CD4-positive, alpha-beta T cell treated with Interleukin-15 for 4 hours (primary cell): Measurements from ENCODE around the gene LMCD1.

Experiments
- DNase-seq: peaks from one replicate; pipeline ENCODE4 v3.0.0-alpha.2; 2020; ENCODE audit warnings: low spot score

Gene LMCD1

DNA sequence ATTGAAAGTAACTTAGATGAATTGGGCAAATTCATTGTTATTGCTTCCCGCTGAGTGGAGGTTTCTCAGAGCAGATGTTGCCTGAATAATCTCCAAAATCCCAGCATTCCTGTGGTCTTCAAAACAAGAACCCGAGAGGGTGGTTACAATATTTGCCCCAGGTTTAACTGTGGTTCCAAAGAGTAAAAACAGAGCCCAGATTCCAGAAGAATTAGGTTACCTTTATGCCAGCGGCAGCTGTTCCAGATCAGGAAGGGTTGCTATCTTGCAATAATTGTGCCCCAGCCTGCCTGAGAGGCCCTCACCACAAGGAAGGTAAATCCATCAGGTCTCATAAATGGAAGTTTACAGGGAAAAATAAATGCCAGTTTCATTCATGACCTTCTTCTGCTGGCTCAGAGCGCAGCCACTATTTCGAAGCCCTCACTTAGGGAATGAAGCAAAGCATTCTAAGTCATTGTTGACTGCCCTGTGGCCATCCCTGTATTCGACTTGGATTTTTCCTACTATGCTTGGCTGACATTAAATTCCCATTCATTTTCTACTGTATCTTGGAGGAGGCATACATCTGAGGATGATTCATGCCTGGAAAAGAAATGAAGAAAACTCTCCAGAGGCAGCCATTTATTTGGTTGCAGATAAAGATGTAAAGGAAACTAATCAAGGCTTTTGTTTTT, 88.4 kb downstream of the LMCD1 start:
- no peak for DNase-seq

GRCh38 chr3:8593021-8593827, 91.6 kb downstream of the LMCD1 start:
- no peak for DNase-seq

GRCh38 chr3:8595252-8595651, 93.6 kb downstream of the LMCD1 start:
- no peak for DNase-seq

DNA sequence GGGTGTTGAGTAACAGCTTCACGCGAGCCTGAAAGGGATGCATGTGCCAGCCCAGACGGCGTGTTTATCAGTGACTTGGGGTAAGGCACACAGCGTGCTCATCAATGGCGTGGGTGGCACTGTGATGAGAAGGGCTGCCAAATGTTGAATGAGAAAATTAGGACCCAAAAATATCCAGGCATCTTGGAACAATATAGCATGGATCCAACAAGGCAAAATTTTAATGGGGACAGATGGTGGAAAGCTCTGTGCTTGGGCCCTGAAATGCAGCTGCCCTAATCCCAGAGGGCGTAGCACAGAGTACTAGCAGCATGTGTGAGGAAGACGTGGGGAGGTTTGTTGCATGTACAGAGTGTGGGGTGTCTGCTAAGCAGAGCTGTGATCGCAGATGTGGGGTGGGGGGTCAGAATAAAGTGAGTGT, 94.1 kb downstream of the LMCD1 start:
- no peak for DNase-seq

DNA sequence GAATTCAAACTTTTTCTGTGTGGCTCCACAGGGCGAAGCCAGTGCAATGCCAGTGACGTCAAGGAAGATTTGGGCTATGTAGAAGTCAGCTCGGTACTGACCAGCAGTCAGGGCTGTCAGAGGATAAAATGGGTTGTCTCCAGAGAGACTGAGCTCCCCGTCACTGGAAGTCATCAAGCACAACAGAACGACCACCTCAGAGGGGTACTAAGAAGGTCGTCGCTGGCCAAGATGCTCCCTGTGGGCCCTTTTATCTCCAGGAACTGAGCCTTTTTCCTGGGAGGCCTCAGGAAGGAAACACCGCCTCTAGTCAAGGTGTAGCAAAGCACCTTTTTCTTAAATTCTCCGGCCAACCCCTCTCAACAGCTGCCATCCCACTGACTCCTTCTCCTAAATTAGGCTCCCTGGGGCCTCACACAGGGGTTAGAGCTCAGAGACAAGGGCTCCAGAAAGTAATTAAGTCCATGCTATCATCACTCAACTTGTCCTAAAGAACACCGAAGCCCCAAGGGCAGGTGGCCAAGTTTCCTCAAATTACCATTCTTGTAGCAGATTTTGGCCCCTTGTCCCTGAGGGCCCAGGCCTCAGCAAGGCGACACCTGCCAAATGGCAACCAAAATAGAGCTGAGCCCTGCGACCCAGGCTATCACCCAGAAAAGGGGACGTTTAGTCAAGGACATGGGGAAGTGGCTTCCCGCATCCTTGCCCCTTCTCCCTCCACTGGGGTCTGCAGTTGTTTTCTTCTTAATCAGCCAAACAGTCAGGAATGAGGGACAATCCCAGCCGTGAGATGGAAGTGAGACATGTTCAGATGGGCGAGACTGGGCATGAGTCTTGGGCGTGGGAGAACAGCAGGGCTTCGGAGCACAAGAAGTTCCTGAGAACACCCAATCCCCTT, 94.9 kb downstream of the LMCD1 start:
- DNase-seq, result no peak

GRCh38 chr3:8597219-8597853, 95.7 kb downstream of the LMCD1 start:
- DNase-seq, result no peak

DNA sequence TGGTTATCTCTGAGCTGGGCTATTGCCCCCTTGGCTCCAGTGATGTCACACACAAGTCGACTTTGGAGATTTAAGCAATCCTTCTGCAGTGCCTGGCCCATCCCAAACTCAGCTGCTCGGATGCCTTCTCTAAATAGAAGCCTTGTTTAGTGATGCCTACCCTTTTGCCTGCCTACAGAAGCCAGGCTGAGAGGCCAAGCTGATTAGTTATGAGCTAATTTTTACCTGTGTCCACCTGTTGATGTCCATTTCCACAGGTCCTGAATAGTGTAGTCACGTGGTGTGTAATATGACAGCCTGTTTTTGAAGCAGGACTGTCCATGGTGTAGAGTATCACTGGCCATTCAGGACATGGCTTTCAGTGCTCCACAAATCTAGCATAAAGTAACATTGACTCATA, 97.5 kb downstream of the LMCD1 start:
- DNase-seq, result no peak

- no peak for DNase-seq
Measured at GRCh38 chr3:8600457-8600856, 98.8 kb downstream of the LMCD1 start.

- DNase-seq, result no peak
Measured at GRCh38 chr3:8603115-8603710, 101.6 kb downstream of the LMCD1 start.

DNA sequence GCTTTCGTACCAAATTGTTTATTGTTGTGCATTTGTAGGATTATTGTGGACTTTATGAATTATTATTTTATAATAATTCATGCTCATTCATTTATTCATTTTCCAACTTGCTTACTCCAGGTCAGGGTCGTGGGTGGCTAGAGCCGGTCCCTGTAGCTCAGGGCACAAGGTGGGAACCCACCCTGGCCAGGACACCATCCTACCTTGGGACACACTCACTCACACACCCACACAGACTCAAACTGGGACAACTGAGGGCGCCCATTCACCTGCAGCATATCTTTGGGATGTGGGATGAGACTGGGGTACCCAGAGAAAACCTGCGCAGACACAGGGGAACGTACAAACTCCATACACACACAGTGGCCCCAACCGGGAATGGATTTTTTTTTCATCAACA, 102.4 kb downstream of the LMCD1 start:
- no peak for DNase-seq

DNA sequence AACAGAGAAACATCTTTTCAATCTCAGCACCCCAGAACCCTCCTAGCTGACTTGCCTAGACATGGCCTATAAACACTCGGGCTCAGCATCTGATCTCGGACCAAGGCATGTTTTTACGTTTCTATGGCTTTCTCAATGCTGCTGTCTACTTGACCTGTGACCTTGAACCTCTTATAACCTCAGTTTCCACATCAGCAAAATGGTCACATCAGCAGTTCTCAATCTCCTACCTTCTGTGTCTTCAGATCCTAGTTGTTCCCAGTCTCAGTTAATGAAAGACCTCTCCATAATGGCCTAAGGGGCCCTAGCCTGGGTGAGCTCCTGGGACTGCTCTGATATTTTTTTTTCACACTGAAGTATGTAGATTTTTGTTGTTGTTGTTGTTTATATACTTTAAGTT, 103.4 kb downstream of the LMCD1 start:
- no peak for DNase-seq

DNA sequence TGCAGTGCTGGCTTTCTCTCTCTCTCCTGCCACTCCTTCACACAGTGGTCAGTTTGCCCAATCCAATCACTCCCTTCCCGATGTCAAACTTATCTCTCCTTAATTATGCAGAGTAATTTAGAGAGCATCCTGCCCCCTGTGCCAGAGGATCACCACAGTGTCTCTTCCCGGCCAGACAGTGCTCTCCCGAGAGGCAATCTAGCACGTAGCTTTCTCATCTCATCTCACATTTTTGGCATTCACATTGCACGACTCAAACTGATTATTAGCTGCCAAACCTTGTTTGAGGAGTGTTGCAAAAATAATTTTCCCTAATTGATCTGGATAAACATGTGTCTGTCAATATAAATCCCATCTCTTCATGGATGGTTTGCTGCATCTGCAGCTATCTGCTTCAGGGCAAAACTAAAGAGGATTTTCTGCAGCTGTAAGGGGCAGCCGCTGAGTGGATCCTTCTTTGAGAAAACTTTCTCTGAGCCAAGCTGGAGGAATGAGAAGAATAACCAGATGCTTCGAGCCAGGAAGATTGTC, 105.1 kb downstream of the LMCD1 start:
- DNase-seq, result no peak

- DNase-seq, result no peak
Measured at GRCh38 chr3:8607234-8608040, 105.8 kb downstream of the LMCD1 start.

GRCh38 chr3:8608041-8608790, 106.6 kb downstream of the LMCD1 start:
- no peak for DNase-seq

GRCh38 chr3:8608791-8609467, 107.3 kb downstream of the LMCD1 start:
- no peak for DNase-seq

- DNase-seq, result no peak
Measured at GRCh38 chr3:8610951-8611350, 109.3 kb downstream of the LMCD1 start.

DNA sequence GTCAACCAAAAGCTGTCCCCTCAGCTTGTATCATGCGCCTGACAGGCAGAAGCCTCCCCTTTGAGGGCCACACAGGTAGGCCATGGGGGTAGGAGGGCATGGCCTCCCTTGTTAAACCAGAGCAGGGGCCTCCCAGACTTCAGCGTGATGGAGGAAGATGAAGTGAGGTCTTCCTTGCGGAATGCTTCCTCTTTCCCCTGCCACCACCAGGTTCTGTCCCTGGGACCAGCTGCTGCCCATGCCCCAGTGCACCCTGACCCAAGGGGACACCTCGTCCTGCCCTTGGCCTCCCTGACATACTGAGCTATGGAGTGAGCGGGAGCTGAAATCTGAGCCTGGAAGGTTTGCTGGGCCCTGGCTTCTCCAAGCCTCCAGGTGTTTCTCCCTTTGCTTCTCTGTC, 116.3 kb downstream of the LMCD1 start:
- no peak for DNase-seq

DNA sequence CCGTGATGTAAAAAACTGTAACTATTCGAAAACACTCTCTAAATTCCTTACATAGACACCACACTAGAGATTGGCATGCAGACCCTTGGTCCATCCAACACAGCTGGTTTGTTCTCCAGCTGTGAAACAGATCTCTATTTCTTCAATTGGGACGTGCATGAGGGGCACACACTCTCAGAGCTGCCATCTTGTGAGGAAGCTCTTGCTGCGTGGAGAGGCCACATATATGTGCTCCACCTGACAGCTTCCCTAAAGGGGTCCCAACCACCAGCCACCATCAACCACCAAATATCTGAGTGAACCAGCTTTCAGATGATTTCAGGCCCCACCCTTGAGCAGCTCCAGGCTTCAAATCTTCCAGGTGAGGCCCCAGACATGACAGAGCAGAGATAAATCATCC, 117.3 kb downstream of the LMCD1 start:
- DNase-seq, result no peak

DNA sequence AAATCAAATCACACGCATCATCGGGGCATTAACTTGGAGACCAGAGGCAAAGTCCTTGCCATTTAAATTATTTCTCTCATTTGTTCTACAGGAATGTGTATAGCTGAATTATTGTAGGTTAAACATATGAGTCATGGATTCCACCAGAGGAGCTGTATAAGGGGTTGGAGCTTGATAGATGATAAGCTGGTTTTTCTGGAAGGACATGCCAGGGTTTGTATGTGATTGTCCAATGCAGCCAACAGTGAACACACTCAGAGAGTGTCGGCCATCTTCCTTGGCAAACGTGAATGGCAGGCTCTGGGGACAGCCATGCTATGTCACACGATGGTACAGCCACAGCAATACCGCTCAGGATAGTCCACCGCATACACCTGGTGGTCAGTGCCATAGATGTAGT, 117.9 kb downstream of the LMCD1 start:
- no peak for DNase-seq
